ENCODE measurements around the gene MED23.

The MED23 gene

DNA sequence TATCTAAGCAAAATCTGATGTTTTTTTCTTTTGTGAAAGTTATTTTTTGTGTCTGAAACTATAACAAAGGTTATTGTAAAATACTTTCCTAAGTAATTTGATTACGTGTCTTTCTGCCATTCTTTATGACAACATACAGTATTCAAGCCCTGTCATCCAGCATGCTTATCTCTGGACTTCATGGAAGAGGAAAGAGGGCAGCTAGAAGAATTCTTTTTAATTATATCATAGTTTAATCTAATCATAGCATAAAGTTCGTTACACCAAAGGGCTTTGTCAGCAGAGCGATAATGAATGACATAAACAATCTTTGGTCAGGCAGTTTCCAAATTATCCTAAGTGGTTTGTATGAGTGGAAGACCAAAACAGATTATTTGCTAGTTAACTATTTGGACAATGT, 12.5 kb upstream of the MED23 start:
- TF ChIP-seq POLR2AphosphoS5 (IDR thresholded peaks at IDR 0.05; ENCODE audit: low read depth, low read length) (no peak), TAF1 (IDR thresholded peaks at IDR 0.05; ENCODE audit: borderline replicate concordance, low read depth, low read length) (no peak), POLR2A (IDR thresholded peaks at IDR 0.05; ENCODE audit: low read depth, low read length) (no peak)
- DNase-seq (ENCODE audit: insufficient read length) = no peak
- no peak for FAIRE-seq

DNA sequence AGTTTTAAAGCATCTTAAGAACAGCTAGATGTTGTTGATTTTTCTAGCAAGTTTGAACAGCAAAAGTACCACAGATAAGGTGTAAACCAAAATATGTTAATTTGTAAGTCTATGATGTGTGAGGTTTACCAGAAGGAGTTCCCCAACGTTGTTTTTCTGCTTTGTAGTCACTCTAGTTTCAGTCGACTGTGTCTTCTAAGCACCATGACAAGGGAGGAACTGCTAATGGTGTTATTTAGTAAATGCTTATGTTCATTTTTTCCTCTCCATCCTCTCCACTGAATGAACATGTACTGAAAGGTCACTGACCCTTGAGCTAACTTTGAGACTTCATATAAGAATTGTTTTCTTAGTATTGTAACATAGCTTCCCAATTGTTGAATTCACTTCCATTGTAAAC, 12.1 kb upstream of the MED23 start:
- no peak for TF ChIP-seq POLR2A (IDR thresholded peaks at IDR 0.05; ENCODE audit: low read depth, low read length)
- no peak for TF ChIP-seq POLR2AphosphoS5 (IDR thresholded peaks at IDR 0.05; ENCODE audit: low read depth, low read length)
- no peak for TF ChIP-seq TAF1 (IDR thresholded peaks at IDR 0.05; ENCODE audit: borderline replicate concordance, low read depth, low read length)
- DNase-seq (ENCODE audit: insufficient read length) = no peak
- FAIRE-seq = peak; percentile 73

DNA sequence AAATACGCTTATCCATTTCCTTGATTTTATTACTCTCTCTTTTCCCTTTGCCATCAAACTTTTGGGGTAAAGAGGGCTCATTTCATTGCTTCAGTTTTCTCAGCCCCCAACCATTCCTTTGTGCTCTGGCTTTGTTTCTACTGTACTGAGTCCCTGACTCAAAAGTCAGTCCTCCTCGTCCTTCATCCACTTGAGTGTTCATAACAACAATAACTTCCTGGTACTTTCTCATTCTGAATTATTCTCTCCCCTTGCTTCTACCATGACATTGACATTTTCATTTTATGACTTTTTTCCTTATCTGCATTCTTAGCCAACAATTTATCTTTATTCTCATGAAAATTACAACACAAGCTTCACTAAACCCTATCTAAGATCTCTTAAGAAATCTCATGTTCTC, 10.0 kb upstream of the MED23 start:
- no peak for DNase-seq (ENCODE audit: insufficient read length)
- no peak for TF ChIP-seq POLR2AphosphoS5 (IDR thresholded peaks at IDR 0.05; ENCODE audit: low read depth, low read length)
- FAIRE-seq = no peak

DNA sequence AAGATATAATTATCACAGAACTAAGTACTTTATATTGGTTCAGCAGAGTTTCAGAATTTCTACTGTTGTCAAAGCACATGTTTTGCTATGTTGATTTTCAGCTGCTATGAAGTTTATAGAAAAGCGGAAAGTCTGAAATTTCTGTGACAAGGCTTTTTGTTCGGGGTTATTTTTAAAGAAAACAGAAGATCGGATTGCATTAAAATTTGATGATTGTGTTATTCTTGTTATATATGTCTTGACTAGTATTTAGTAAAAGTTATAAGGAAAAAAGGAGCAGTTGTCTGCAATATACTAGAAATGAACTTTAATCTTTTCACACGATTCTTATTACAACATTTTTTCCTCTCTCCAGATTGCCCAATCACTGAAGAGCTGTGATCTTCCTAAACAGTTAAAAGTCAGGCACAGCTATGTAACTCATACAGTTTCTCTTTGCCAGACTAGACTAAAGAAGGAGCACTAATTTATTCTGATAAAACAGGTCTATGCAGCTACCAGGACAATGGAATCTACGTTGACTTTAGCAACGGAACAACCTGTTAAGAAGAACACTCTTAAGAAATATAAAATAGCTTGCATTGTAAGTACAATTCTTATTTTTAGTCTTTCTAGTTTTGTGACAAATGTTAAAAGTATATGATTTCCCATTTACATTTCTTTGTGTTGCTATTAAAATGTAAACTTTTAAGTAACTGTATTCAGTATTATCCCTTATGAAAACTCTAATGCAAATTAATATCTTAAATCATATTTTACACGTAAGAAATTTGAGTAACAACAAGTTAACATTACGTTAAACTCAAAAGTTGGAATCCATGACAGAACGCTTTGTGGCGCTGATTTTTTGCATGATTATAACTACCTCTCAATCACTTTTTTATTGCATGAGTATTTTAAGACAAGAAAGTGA, 9.1 kb upstream of the MED23 start, which contains the start of gene ENPP3:
ENPP3 (plus strand) TSS at position 423 of the 913 bp plus-strand sequence; CDS start at position 506, 83 bp downstream.
- FAIRE-seq (no peak), DNase-seq (ENCODE audit: insufficient read length) (no peak)
- TF ChIP-seq TAF1 (IDR thresholded peaks at IDR 0.05; ENCODE audit: borderline replicate concordance, low read depth, low read length) = no peak
- no peak for TF ChIP-seq POLR2A (IDR thresholded peaks at IDR 0.05; ENCODE audit: low read depth, low read length)

DNA sequence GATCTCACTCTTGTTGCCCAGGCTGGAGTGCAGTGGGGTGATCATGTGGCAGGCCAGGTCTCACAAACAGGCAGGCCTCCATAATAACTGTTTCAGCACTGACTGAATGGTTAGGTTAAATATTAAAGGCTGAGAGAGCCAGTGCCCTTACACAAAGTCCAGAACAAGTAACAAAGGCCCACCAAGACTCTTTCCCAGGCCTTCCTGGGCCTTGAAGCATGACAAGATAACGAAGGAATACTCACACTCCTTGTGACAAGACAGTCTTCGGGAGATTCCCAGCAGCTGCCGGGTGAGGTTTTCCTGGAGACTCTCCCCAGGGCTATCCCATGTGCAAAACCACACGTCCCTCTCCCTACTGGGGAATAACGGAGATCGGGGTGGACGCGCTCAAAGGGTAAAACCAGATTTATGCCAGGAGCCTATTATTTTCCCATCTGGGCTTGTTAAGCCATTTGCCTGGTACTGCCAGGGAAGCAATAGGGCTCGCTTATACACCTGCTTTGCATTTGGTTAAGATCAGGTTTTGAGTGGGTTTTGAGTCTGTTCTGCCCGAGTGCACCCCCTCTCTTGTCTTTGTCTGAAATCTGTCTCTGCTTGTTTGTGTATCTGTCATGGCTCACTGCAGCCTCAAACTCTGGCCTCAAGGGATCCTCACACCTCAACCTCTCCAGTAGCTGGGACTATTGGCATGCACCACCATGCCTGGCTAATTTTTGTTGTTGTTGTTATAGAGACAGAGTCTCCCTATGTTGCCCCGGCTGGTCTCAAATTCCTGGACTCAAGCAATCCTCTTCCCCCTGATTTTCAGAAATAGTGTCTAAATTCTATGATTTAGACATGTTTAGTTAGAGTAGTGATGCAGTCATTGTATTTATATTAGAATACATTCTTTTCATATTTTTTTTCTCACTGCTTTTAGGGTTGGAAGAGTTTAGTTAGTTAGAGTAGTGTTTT, 7.6 kb upstream of the MED23 start:
- DNase-seq (ENCODE audit: insufficient read length) (no peak), FAIRE-seq (no peak)
- TF ChIP-seq POLR2A (IDR thresholded peaks at IDR 0.05; ENCODE audit: low read depth, low read length) (no peak), TAF1 (IDR thresholded peaks at IDR 0.05; ENCODE audit: borderline replicate concordance, low read depth, low read length) (no peak)

DNA sequence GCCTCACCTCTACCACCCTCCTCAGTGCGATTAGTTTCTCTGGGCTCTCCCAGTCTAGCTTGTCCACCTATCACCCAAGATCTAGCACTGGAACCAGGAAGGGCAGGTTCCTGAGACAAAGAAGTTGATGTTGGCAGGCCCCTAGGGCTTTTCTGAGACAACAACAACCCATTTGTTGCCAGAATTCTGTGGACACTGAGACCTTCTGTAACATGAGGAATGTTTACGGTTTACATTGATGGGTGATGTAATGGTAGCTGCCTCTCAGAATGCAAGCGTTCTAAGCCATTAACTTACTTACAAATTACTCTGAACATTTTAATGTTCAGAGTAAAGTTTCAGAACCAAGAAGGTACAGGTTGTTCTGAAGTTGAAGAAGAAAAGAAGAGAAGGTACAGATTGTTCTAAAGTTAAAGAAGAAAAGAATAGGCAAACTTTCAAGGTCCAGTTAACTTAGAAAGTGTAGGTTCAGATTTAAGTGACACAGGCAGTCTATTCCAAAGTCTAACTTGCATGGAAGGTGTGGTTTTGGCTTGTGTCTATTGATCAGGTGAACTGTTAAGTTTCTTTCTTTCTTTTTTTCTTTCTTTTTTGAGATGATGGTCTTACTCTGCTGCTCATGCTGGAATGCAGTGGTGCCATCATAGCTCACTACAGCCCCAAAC, 3.7 kb upstream of the MED23 start:
- DNase-seq (ENCODE audit: insufficient read length) (no peak), FAIRE-seq (no peak)
- TF ChIP-seq TAF1 (IDR thresholded peaks at IDR 0.05; ENCODE audit: borderline replicate concordance, low read depth, low read length) (no peak), POLR2A (IDR thresholded peaks at IDR 0.05; ENCODE audit: low read depth, low read length) (no peak), POLR2AphosphoS5 (IDR thresholded peaks at IDR 0.05; ENCODE audit: low read depth, low read length) (no peak)

DNA sequence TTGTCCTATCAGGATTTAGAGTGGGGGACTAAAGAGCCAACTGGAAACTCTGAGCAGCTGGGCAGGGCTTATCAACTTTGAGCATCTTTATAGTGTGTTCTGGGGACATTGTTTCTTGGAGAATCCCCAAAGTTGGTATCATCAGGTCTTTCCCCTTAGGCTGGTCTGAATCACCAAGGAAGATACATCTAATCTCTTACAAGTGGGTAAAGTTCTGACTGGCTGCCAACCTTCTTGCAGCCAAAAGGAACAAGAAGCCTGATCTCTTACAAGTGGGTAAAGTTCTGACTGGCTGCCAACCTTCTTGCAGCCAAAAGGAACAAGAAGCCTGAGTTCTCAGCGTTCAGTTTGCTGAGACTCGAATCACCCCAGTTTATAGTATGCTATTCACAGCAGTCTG, 1.6 kb upstream of the MED23 start:
- TF ChIP-seq POLR2A (IDR thresholded peaks at IDR 0.05; ENCODE audit: low read depth, low read length) = no peak
- no peak for TF ChIP-seq TAF1 (IDR thresholded peaks at IDR 0.05; ENCODE audit: borderline replicate concordance, low read depth, low read length)
- no peak for TF ChIP-seq POLR2AphosphoS5 (IDR thresholded peaks at IDR 0.05; ENCODE audit: low read depth, low read length)
- DNase-seq (ENCODE audit: insufficient read length) = no peak

DNA sequence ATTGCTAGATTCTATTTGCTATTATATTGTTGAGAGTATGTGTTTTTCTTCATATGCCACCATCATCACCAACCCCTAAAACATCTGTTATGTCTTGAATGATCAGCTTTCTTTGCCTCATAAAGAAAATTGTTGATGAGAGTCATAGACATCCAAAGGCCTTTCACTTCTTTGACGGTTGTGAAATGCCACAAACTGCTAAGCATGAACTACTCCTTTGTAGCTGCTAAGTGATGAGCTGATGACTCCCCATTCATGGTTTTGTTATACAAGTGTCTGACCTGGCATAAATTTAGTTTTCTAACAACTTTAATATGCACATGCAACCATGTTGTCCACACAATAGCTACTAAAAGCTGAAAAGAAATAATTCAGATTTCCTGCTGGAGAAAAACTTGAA, 684 bp upstream of the MED23 start:
- FAIRE-seq (no peak), DNase-seq (ENCODE audit: insufficient read length) (no peak)
- TF ChIP-seq TAF1 (IDR thresholded peaks at IDR 0.05; ENCODE audit: borderline replicate concordance, low read depth, low read length) (no peak), POLR2A (IDR thresholded peaks at IDR 0.05; ENCODE audit: low read depth, low read length) (no peak), POLR2AphosphoS5 (IDR thresholded peaks at IDR 0.05; ENCODE audit: low read depth, low read length) (no peak)

More for the DNA sequence above, 1.6 kb upstream of the MED23 start:
- no peak for FAIRE-seq

DNA sequence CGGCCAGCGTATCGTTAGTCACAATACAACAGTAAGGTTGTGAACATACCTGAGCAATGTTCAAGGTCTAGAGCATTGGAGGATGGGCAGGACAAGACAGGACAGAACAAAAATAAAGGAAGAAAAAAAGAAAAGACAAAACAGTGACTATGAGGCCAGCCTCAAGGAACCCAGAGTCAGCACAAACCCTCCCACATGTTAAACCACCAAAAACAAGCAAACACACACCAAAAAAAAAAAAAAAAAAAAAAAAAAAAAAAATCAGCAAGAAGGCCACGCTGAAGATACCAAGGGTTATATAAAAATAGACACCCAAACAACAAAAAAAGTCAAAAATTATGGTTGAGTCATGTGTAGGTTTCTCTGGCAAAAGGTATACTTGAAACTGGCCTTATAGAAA, 12.8 kb downstream of the MED23 start:
- FAIRE-seq (no peak), DNase-seq (ENCODE audit: insufficient read length) (no peak)
- TF ChIP-seq TAF1 (IDR thresholded peaks at IDR 0.05; ENCODE audit: borderline replicate concordance, low read depth, low read length) (no peak), POLR2A (IDR thresholded peaks at IDR 0.05; ENCODE audit: low read depth, low read length) (no peak), POLR2AphosphoS5 (IDR thresholded peaks at IDR 0.05; ENCODE audit: low read depth, low read length) (no peak)

DNA sequence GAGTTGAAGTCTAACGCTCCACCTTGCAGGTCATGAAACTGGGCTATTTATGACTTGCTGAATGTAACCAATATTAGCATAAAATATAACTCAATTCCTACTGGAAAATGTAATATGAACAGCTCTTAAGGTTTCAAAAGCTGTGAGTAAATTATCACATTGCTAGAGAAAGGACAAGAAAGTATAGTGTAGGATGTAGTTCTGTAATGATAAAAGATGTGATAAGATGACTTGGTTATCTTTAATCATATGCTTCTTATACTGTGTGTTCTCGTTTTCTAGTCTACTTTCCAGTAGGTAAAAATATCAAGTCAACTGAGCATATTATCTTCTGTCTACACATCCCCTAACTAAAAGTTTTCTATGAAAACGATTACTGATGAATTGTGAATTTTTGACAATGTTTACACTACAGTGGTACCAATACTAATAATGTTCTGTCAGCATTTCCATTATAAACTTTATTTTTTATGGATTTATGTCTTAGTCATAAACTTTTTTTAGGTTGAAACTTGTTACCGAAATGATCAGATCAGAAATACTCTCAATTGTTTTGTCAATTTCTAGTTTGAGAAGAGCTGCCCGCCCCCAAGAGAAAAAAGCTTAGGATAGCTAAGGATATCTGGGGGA, 14.6 kb downstream of the MED23 start:
- DNase-seq (ENCODE audit: insufficient read length) (no peak), FAIRE-seq (no peak)
- no peak for TF ChIP-seq POLR2A (IDR thresholded peaks at IDR 0.05; ENCODE audit: low read depth, low read length)
- TF ChIP-seq POLR2AphosphoS5 (IDR thresholded peaks at IDR 0.05; ENCODE audit: low read depth, low read length) = no peak
- no peak for TF ChIP-seq TAF1 (IDR thresholded peaks at IDR 0.05; ENCODE audit: borderline replicate concordance, low read depth, low read length)
